HepG2 (cell line): ENCODE data around the gene DQX1. TPM values are rescaled to one million over a fixed set of nuclear protein-coding genes. Genes with fewer than 3 reads are reported as not detected.

ENCODE experiments used
- ATAD3A ChIP-seq: sonication (generic); formaldehyde crosslinking; IDR thresholded peaks from 2 replicates; pipeline ENCODE4 v1.4.0; 2020; ENCODE audit warnings: missing genetic modification reagents
- NPAS2 ChIP-seq: sonication (generic); formaldehyde crosslinking; IDR thresholded peaks from 2 replicates; pipeline ENCODE4 v1.8.0; 2022; ENCODE audit warnings: mild to moderate bottlenecking, missing genetic modification reagents, borderline replicate concordance
- XRCC5 ChIP-seq: fragments of 200-400 bp; formaldehyde crosslinking; optimal IDR thresholded peaks from 2 replicates; pipeline ENCODE3; 2017; ENCODE audit warnings: mild to moderate bottlenecking, low read length
- ZNF709 ChIP-seq: sonication (generic); formaldehyde crosslinking; IDR thresholded peaks from 2 replicates; pipeline ENCODE4 v1.5.0; 2020; ENCODE audit warnings: mild to moderate bottlenecking, missing genetic modification reagents
- ZNF766 ChIP-seq: sonication (generic); formaldehyde crosslinking; IDR thresholded peaks from 2 replicates; pipeline ENCODE4 v1.5.0; 2020; ENCODE audit warnings: missing genetic modification reagents, borderline replicate concordance
- ZNF777 ChIP-seq: sonication (generic); formaldehyde crosslinking; IDR thresholded peaks from 2 replicates; pipeline ENCODE4 v1.4.0; 2020; ENCODE audit warnings: missing genetic modification reagents
- polyA plus RNA-seq, 8 experiments: library from polyadenylated mRNA; depleted of rRNA in 3 of 8; stranded (reverse) in 7 of 8; unstranded in 1 of 8; fragments of >200 nt; fragmentation: Illumina TruSeq in 4 of 8; extraction: Trizol in 4 of 8; gene quantifications; 2 replicates each; pipeline versions ENCODE4 v1.2.1 to v1.2.3, GENCODE V29; 2011 to 2016; ENCODE audit warnings: low read depth in 4 of 8, missing spikeins in 1 of 8, mixed read lengths in 1 of 8; ENCODE audit not compliant: insufficient read depth in 1 of 8
- total RNA-seq, 5 experiments: library from RNA; depleted of rRNA; stranded (reverse); fragments of >200 nt; fragmentation: Illumina TruSeq; extraction: Trizol; gene quantifications; 2 replicates each; pipeline ENCODE4 v1.2.3, GENCODE V29; 2016; ENCODE audit warnings: low read depth in 1 of 5
- TF ChIP-seq, protein P1 (sequence below): sonication (generic); formaldehyde crosslinking; conservative IDR thresholded peaks from 2 replicates; pipeline ENCODE4 v1.4.0; 2020; ENCODE audit warnings: mild to moderate bottlenecking, missing genetic modification reagents, moderate library complexity
- TF ChIP-seq, protein P2 (sequence below): sonication (generic); formaldehyde crosslinking; IDR thresholded peaks from 2 replicates; pipeline ENCODE4 v1.4.0; 2020; ENCODE audit warnings: missing genetic modification reagents, borderline replicate concordance
- TF ChIP-seq, protein P3 (sequence below): sonication (generic); formaldehyde crosslinking; IDR thresholded peaks from 2 replicates; pipeline ENCODE4 v1.5.0; 2020; ENCODE audit warnings: missing genetic modification reagents, mild to moderate bottlenecking, borderline replicate concordance
- TF ChIP-seq, protein P4 (sequence below): sonication (generic); formaldehyde crosslinking; IDR thresholded peaks from 2 replicates; pipeline ENCODE4 v1.8.1; 2023; ENCODE audit warnings: mild to moderate bottlenecking, missing genetic modification reagents, borderline replicate concordance
- TF ChIP-seq, protein P5 (sequence below): sonication (generic); formaldehyde crosslinking; IDR thresholded peaks from 2 replicates; pipeline ENCODE4 v1.5.1; 2020; ENCODE audit warnings: mild to moderate bottlenecking, missing genetic modification reagents, borderline replicate concordance

The DQX1 gene
- total and polyA plus RNA-seq, 2 of the 13 experiments (the other 11 are each of a cell fraction or from before 2014, with no cell fraction given), result 27.6 to 89.8 TPM

DNA sequence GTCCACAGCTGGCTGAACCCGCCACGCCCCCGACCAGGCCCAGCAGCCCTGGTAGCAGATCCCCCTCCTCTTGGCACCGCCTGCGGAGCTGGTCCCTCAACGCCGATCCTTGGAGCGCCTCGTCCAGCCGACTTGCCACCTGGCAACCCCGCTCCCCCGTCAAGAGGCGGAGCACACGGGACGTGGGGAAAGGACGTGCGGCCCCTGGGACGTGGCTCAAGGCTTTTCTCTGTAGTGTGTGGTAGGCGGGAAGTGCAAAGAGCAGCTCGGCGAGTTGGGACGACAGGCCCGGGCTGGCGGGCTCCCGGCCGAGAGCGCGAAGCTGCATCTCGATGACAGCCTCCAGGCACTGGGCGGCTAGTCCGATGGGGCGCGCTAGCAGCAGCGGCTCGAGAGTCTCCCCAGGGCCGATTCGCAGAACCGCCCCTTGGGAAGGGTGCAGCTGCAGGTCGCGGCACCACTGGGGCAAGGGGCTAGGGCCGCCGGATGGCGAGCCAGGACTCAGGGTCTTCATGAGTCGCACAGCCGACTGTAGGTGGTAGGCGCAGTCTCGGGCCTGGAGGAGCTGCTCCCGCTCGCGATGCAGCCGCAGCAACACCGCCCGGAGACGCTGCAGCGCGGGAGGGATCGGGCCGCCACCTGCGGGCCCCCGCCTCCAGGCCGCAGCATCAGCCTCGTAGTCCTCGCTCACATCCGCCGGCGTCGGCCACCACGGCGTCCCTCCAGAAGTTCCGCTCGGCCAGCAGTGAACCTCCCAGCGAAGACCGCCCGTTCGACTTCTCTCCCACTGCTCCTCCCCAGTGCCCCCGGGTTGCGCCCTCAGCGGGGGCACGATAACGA lies 43.9 kb downstream of the DQX1 start (continued):
- TF ChIP-seq, protein P1, sequence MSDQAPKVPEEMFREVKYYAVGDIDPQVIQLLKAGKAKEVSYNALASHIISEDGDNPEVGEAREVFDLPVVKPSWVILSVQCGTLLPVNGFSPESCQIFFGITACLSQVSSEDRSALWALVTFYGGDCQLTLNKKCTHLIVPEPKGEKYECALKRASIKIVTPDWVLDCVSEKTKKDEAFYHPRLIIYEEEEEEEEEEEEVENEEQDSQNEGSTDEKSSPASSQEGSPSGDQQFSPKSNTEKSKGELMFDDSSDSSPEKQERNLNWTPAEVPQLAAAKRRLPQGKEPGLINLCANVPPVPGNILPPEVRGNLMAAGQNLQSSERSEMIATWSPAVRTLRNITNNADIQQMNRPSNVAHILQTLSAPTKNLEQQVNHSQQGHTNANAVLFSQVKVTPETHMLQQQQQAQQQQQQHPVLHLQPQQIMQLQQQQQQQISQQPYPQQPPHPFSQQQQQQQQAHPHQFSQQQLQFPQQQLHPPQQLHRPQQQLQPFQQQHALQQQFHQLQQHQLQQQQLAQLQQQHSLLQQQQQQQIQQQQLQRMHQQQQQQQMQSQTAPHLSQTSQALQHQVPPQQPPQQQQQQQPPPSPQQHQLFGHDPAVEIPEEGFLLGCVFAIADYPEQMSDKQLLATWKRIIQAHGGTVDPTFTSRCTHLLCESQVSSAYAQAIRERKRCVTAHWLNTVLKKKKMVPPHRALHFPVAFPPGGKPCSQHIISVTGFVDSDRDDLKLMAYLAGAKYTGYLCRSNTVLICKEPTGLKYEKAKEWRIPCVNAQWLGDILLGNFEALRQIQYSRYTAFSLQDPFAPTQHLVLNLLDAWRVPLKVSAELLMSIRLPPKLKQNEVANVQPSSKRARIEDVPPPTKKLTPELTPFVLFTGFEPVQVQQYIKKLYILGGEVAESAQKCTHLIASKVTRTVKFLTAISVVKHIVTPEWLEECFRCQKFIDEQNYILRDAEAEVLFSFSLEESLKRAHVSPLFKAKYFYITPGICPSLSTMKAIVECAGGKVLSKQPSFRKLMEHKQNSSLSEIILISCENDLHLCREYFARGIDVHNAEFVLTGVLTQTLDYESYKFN (CRISPR knock-in tag), result peak; percentile 13
- peak; percentile 72 for TF ChIP-seq ZNF777 (CRISPR knock-in tag)
- TF ChIP-seq XRCC5, result no peak
- TF ChIP-seq, protein P2, sequence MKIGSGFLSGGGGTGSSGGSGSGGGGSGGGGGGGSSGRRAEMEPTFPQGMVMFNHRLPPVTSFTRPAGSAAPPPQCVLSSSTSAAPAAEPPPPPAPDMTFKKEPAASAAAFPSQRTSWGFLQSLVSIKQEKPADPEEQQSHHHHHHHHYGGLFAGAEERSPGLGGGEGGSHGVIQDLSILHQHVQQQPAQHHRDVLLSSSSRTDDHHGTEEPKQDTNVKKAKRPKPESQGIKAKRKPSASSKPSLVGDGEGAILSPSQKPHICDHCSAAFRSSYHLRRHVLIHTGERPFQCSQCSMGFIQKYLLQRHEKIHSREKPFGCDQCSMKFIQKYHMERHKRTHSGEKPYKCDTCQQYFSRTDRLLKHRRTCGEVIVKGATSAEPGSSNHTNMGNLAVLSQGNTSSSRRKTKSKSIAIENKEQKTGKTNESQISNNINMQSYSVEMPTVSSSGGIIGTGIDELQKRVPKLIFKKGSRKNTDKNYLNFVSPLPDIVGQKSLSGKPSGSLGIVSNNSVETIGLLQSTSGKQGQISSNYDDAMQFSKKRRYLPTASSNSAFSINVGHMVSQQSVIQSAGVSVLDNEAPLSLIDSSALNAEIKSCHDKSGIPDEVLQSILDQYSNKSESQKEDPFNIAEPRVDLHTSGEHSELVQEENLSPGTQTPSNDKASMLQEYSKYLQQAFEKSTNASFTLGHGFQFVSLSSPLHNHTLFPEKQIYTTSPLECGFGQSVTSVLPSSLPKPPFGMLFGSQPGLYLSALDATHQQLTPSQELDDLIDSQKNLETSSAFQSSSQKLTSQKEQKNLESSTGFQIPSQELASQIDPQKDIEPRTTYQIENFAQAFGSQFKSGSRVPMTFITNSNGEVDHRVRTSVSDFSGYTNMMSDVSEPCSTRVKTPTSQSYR (CRISPR knock-in tag), result no peak
- no peak for TF ChIP-seq ATAD3A
- no peak for TF ChIP-seq ZNF766 (CRISPR knock-in tag)
- TF ChIP-seq, protein P3, sequence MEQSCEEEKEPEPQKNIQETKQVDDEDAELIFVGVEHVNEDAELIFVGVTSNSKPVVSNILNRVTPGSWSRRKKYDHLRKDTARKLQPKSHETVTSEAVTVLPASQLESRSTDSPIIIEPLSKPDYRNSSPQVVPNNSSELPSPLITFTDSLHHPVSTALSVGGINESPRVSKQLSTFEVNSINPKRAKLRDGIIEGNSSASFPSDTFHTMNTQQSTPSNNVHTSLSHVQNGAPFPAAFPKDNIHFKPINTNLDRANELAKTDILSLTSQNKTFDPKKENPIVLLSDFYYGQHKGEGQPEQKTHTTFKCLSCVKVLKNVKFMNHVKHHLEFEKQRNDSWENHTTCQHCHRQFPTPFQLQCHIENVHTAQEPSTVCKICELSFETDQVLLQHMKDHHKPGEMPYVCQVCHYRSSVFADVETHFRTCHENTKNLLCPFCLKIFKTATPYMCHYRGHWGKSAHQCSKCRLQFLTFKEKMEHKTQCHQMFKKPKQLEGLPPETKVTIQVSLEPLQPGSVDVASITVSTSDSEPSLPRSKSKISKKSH, result no peak
- no peak for TF ChIP-seq NPAS2 (CRISPR knock-in tag)
- TF ChIP-seq, protein P4, sequence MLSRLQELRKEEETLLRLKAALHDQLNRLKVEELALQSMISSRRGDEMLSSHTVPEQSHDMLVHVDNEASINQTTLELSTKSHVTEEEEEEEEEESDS (CRISPR knock-in tag), result no peak
- TF ChIP-seq, protein P5, sequence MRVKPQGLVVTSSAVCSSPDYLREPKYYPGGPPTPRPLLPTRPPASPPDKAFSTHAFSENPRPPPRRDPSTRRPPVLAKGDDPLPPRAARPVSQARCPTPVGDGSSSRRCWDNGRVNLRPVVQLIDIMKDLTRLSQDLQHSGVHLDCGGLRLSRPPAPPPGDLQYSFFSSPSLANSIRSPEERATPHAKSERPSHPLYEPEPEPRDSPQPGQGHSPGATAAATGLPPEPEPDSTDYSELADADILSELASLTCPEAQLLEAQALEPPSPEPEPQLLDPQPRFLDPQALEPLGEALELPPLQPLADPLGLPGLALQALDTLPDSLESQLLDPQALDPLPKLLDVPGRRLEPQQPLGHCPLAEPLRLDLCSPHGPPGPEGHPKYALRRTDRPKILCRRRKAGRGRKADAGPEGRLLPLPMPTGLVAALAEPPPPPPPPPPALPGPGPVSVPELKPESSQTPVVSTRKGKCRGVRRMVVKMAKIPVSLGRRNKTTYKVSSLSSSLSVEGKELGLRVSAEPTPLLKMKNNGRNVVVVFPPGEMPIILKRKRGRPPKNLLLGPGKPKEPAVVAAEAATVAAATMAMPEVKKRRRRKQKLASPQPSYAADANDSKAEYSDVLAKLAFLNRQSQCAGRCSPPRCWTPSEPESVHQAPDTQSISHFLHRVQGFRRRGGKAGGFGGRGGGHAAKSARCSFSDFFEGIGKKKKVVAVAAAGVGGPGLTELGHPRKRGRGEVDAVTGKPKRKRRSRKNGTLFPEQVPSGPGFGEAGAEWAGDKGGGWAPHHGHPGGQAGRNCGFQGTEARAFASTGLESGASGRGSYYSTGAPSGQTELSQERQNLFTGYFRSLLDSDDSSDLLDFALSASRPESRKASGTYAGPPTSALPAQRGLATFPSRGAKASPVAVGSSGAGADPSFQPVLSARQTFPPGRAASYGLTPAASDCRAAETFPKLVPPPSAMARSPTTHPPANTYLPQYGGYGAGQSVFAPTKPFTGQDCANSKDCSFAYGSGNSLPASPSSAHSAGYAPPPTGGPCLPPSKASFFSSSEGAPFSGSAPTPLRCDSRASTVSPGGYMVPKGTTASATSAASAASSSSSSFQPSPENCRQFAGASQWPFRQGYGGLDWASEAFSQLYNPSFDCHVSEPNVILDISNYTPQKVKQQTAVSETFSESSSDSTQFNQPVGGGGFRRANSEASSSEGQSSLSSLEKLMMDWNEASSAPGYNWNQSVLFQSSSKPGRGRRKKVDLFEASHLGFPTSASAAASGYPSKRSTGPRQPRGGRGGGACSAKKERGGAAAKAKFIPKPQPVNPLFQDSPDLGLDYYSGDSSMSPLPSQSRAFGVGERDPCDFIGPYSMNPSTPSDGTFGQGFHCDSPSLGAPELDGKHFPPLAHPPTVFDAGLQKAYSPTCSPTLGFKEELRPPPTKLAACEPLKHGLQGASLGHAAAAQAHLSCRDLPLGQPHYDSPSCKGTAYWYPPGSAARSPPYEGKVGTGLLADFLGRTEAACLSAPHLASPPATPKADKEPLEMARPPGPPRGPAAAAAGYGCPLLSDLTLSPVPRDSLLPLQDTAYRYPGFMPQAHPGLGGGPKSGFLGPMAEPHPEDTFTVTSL (CRISPR knock-in tag), result peak; percentile 79
- TF ChIP-seq ZNF709 (CRISPR knock-in tag), result peak; percentile 11; the same call in 1 of the 2 replicates
